Measurements from ENCODE around the gene DIP2B.

Gene DIP2B

GRCh38 chr12:50515587-50515986 is 10.8 kb downstream of the DIP2B start:
- TF ChIP-seq, protein P1, sequence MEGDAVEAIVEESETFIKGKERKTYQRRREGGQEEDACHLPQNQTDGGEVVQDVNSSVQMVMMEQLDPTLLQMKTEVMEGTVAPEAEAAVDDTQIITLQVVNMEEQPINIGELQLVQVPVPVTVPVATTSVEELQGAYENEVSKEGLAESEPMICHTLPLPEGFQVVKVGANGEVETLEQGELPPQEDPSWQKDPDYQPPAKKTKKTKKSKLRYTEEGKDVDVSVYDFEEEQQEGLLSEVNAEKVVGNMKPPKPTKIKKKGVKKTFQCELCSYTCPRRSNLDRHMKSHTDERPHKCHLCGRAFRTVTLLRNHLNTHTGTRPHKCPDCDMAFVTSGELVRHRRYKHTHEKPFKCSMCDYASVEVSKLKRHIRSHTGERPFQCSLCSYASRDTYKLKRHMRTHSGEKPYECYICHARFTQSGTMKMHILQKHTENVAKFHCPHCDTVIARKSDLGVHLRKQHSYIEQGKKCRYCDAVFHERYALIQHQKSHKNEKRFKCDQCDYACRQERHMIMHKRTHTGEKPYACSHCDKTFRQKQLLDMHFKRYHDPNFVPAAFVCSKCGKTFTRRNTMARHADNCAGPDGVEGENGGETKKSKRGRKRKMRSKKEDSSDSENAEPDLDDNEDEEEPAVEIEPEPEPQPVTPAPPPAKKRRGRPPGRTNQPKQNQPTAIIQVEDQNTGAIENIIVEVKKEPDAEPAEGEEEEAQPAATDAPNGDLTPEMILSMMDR (IDR thresholded peaks at IDR 0.05) = no peak

GRCh38 chr12:50517421-50518048 is 12.8 kb downstream of the DIP2B start:
- TF ChIP-seq, protein P1 (IDR thresholded peaks at IDR 0.05) = no peak

GRCh38 chr12:50518090-50518489 is 13.3 kb downstream of the DIP2B start:
- TF ChIP-seq, protein P1 (IDR thresholded peaks at IDR 0.05) = no peak

GRCh38 chr12:50519353-50519752 is 14.6 kb downstream of the DIP2B start:
- TF ChIP-seq, protein P1 (IDR thresholded peaks at IDR 0.05) = no peak

DNA sequence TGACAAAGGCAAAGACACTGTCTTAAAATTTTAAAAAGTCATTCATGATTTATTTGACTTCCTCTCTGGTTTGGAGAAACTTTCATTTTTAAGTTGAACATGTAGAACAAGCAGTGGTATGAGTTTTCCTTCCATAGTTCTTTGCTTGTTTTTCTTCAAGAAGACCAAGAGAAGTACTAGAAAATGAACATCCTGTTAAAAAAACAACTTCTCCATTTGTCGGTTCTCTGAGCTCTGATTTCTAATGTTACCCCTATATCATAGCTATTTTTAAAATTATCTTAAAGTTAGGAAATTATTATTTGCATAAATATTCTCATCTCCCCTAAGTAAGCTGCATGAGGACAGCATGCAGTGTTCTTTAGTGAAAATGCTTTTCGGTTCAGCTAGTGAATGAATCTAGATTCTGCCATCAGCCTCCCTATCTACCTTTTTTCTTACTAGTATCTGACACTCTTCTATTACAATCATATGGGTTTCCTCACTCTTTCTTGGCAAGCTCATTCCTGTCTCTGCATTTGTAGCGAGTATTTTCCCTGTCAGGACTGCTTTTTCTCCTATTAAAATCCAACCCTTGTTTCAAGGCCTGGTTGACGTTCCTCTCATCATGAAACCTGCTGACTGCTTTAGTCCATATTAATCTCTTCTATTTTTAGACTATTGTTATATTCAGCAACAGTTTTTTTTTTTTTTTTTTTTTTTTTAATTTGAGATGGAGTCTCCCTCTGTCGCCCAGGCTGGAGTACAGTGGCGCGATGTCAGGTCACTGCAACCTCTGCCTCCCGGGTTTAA is 15.8 kb downstream of the DIP2B start:
- TF ChIP-seq, protein P1 (IDR thresholded peaks at IDR 0.05) = no peak

- TF ChIP-seq, protein P1 (IDR thresholded peaks at IDR 0.05) = no peak
Observed at GRCh38 chr12:50523772-50524171, 19.0 kb downstream of the DIP2B start.

DNA sequence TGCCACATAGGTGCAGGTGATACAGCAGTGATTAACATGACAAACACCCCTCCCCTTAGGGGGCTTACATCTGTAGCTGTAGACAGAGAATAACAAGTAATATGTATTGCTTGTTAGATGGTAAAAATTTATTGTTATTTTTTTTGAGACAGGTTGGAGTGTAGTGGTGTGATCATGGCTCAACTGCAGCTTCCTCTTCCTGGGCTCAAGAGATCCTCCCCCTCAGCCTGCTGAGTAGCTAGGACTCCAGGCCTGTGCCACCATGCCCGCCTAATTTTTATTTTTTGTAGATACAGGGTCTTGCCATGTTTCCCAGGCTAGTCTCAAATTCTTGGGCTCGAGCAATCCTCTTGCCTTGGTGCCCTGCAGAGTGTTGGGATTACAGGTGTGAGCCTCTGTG is 19.8 kb downstream of the DIP2B start:
- TF ChIP-seq, protein P1 (IDR thresholded peaks at IDR 0.05) = no peak

All from LNCAP (cell line).